Liver (tissue), 9 donors: ENCODE data around the gene FOXD2. TPM values are rescaled to one million over a fixed set of nuclear protein-coding genes. Genes with fewer than 3 reads are reported as not detected.

Experiments
- DNase-seq: peaks from one replicate; pipeline ENCODE4 v3.0.0-alpha.2; 2017; ENCODE audit warnings: low spot score
- H3K27ac ChIP-seq, 2 donors: one replicate each; pipeline ENCODE4 v1.7.0; 2013; ENCODE audit warnings: inconsistent platforms in 2 of 2, low read length in 2 of 2, control low read depth in 1 of 2, low read depth in 1 of 2, mild to moderate bottlenecking in 1 of 2
- H3K27me3 ChIP-seq, 4 donors: one replicate each; pipeline versions ENCODE4 v1.6.1 to v1.7.0; 2013; ENCODE audit warnings: low read length in 3 of 4, inconsistent platforms in 1 of 4, mild to moderate bottlenecking in 1 of 4, moderate library complexity in 1 of 4; ENCODE audit not compliant: control insufficient read depth in 4 of 4, insufficient read depth in 4 of 4
- H3K36me3 ChIP-seq, 4 donors: one replicate each; pipeline versions ENCODE4 v1.6.1 to v1.7.0; 2013; ENCODE audit warnings: low read length in 3 of 4, mild to moderate bottlenecking in 3 of 4, low read depth in 1 of 4, moderate library complexity in 1 of 4; ENCODE audit not compliant: control insufficient read depth in 4 of 4, insufficient read depth in 3 of 4
- H3K4me1 ChIP-seq, 4 donors: one replicate each; pipeline versions ENCODE4 v1.6.1 to v1.7.0; 2013; ENCODE audit warnings: low read length in 3 of 4, mild to moderate bottlenecking in 3 of 4, moderate library complexity in 1 of 4; ENCODE audit not compliant: control insufficient read depth in 4 of 4, insufficient read depth in 4 of 4
- H3K4me3 ChIP-seq, 3 donors: one replicate each; pipeline versions ENCODE4 v1.6.1 to v1.7.0; 2013; ENCODE audit warnings: low read length in 3 of 3, control low read depth in 1 of 3, low read depth in 1 of 3, mild to moderate bottlenecking in 1 of 3
- H3K9ac ChIP-seq, 2 donors: one replicate each; pipeline ENCODE4 v1.7.0; 2013; ENCODE audit warnings: low read length in 2 of 2, mild to moderate bottlenecking in 2 of 2, moderate library complexity in 2 of 2, control low read depth in 1 of 2, low read depth in 1 of 2
- H3K9me3 ChIP-seq, 4 donors: one replicate each; pipeline versions ENCODE4 v1.6.1 to v1.7.0; 2013; ENCODE audit warnings: low read length in 3 of 4; ENCODE audit not compliant: control insufficient read depth in 4 of 4
- ATF3 ChIP-seq: IDR thresholded peaks from 2 replicates; pipeline ENCODE4 v1.6.1; 2016; ENCODE audit warnings: antibody characterized with exemption
- EGR1 ChIP-seq, 2 donors: IDR thresholded peaks; 2 replicates each; pipeline ENCODE4 v1.6.1; 2016 to 2018; ENCODE audit warnings: antibody characterized with exemption in 2 of 2, low read depth in 2 of 2
- FOXA1 ChIP-seq: IDR thresholded peaks from 2 replicates; pipeline ENCODE4 v1.6.1; 2016; ENCODE audit warnings: antibody characterized with exemption
- FOXA2 ChIP-seq: IDR thresholded peaks from 2 replicates; pipeline ENCODE4 v1.6.1; 2016; ENCODE audit warnings: antibody characterized with exemption
- GABPA ChIP-seq, 2 donors: IDR thresholded peaks in 1 of 2; conservative IDR thresholded peaks in 1 of 2; 2 replicates each; pipeline ENCODE4 v1.6.1; 2016; ENCODE audit warnings: antibody characterized with exemption in 2 of 2, mild to moderate bottlenecking in 1 of 2, moderate library complexity in 1 of 2
- HNF4A ChIP-seq, 2 donors: conservative IDR thresholded peaks; 2 replicates each; pipeline ENCODE4 v1.6.1; 2016; ENCODE audit warnings: antibody characterized with exemption in 2 of 2, mild to moderate bottlenecking in 2 of 2
- HNF4G ChIP-seq: IDR thresholded peaks from 2 replicates; pipeline ENCODE4 v1.6.1; 2016; ENCODE audit warnings: antibody characterized with exemption
- JUND ChIP-seq, 2 donors: IDR thresholded peaks; 2 replicates each; pipeline ENCODE4 v1.6.1; 2016; ENCODE audit warnings: antibody characterized with exemption in 2 of 2
- MAX ChIP-seq: IDR thresholded peaks from 2 replicates; pipeline ENCODE4 v1.6.1; 2016; ENCODE audit warnings: antibody characterized with exemption
- NR2F2 ChIP-seq: IDR thresholded peaks from 2 replicates; pipeline ENCODE4 v1.6.1; 2016; ENCODE audit warnings: antibody characterized with exemption
- RAD21 ChIP-seq, 2 donors: IDR thresholded peaks; 2 replicates each; pipeline ENCODE4 v1.6.1; 2016; ENCODE audit warnings: antibody characterized with exemption in 2 of 2, mild to moderate bottlenecking in 2 of 2
- REST ChIP-seq: IDR thresholded peaks from 2 replicates; pipeline ENCODE4 v1.6.1; 2016; ENCODE audit warnings: antibody characterized with exemption, mild to moderate bottlenecking
- RXRA ChIP-seq, 2 donors: IDR thresholded peaks; 2 replicates each; pipeline ENCODE4 v1.6.1; 2017 to 2018; ENCODE audit warnings: antibody characterized with exemption in 2 of 2, mild to moderate bottlenecking in 1 of 2
- SP1 ChIP-seq: IDR thresholded peaks from 2 replicates; pipeline ENCODE4 v1.6.1; 2018; ENCODE audit warnings: antibody characterized with exemption, mild to moderate bottlenecking
- TAF1 ChIP-seq: conservative IDR thresholded peaks from 2 replicates; pipeline ENCODE4 v1.6.1; 2016; ENCODE audit warnings: antibody characterized with exemption, mild to moderate bottlenecking
- YY1 ChIP-seq: IDR thresholded peaks from 2 replicates; pipeline ENCODE4 v1.6.1; 2016; ENCODE audit warnings: antibody characterized with exemption, mild to moderate bottlenecking
- ZBTB33 ChIP-seq: IDR thresholded peaks from 2 replicates; pipeline ENCODE4 v1.6.1; 2016; ENCODE audit warnings: antibody characterized with exemption
- WGBS: extraction: QIAGEN DNeasy Blood & Tissue Kit; methylation state at CpG from one replicate; pipeline ENCODE4 v1.1.7; 2013; 5-methylcytosine and 5-hydroxymethylcytosine counted together
- polyA plus RNA-seq, 2 donors: library from polyadenylated mRNA; stranded (reverse) in 1 of 2; unstranded in 1 of 2; fragments of 200-250 nt in 1 of 2; fragments of >200 nt in 1 of 2; fragmentation: Nextera tagmentation in 1 of 2; extraction: Ambion mirVana in 1 of 2; gene quantifications; one replicate each; pipeline versions ENCODE4 v1.2.1 to v1.2.3, GENCODE V29; 2013 to 2015
- total RNA-seq, 2 donors: library from RNA; depleted of rRNA; stranded (reverse); fragments of >200 nt; gene quantifications; one replicate each; pipeline ENCODE4 v1.2.3, GENCODE V29; 2014
- donor health status: healthy.
- donor health status: healthy.
- donor health status: healthy.
- donor health status: healthy.
- donor health status: healthy.

FOXD2 gene
- total and polyA plus RNA-seq, 4 donors, result 0.05 to 0.17 (median 0.08) TPM; not detected in 1

- no peak for DNase-seq
- Histone ChIP-seq H3K9me3 (no peaks in the 10 kb centered on the region), H3K36me3 (no peaks in the 10 kb centered on the region), H3K9ac (no peak overlapping the region), H3K4me3 (no peak overlapping the region), H3K27ac (no peak overlapping the region), H3K4me1 (no peaks in the 10 kb centered on the region), H3K27me3 (no peaks in the 10 kb centered on the region)
- no peak for TF ChIP-seq GABPA (IDR thresholded peaks at IDR 0.05 in 1 of 2, conservative IDR thresholded peaks at IDR 0.05 in 1 of 2)
- 85% methylated on average over 2 of the region's 2 CpGs for WGBS
Measured at GRCh38 chr1:47390843-47391242, 47.0 kb upstream of the FOXD2 start.

GRCh38 chr1:47393141-47393540, 44.7 kb upstream of the FOXD2 start:
- no peak for DNase-seq
- WGBS, result 79% methylated on average over 5 of the region's 5 CpGs
- TF ChIP-seq RXRA (IDR thresholded peaks at IDR 0.05) (no peak), HNF4A (conservative IDR thresholded peaks at IDR 0.05) (no peak), REST (no peak), FOXA2 (no peak), RAD21 (IDR thresholded peaks at IDR 0.05) (no peak), SP1 (no peak), EGR1 (IDR thresholded peaks at IDR 0.05; ENCODE audit: low read depth in 2 of 2) (no peak)
- no peak overlapping the region for H3K4me3 ChIP-seq
- H3K27me3 ChIP-seq, result no peaks in the 10 kb centered on the region
- H3K36me3 ChIP-seq, result no peaks in the 10 kb centered on the region
- no peaks in the 10 kb centered on the region for H3K9me3 ChIP-seq
- no peaks in the 10 kb centered on the region for H3K4me1 ChIP-seq
- H3K27ac ChIP-seq, result no peak overlapping the region
- no peak overlapping the region for H3K9ac ChIP-seq

GRCh38 chr1:47395433-47395832, 42.4 kb upstream of the FOXD2 start:
- H3K4me3 ChIP-seq, result no peak overlapping the region
- no peak for TF ChIP-seq REST
- TF ChIP-seq SP1, result no peak
- no peak for TF ChIP-seq YY1
- TF ChIP-seq HNF4A (conservative IDR thresholded peaks at IDR 0.05), result no peak
- TF ChIP-seq FOXA2, result no peak
- no peak for TF ChIP-seq NR2F2
- no peak for TF ChIP-seq TAF1
- TF ChIP-seq HNF4G, result no peak
- no peak for TF ChIP-seq MAX
- TF ChIP-seq RAD21 (IDR thresholded peaks at IDR 0.05), result no peak
- no peak for TF ChIP-seq JUND (IDR thresholded peaks at IDR 0.05)
- TF ChIP-seq GABPA (IDR thresholded peaks at IDR 0.05 in 1 of 2, conservative IDR thresholded peaks at IDR 0.05 in 1 of 2), result no peak
- no peak for TF ChIP-seq FOXA1
- TF ChIP-seq ATF3, result no peak
- no peak for TF ChIP-seq ZBTB33
- no peaks in the 10 kb centered on the region for H3K9me3 ChIP-seq
- H3K36me3 ChIP-seq, result no peaks in the 10 kb centered on the region
- H3K27ac ChIP-seq, result no peak overlapping the region
- H3K9ac ChIP-seq, result no peak overlapping the region
- 88% methylated on average over 3 of the region's 3 CpGs for WGBS
- DNase-seq, result no peak
- no peaks in the 10 kb centered on the region for H3K4me1 ChIP-seq
- no peaks in the 10 kb centered on the region for H3K27me3 ChIP-seq
